ENCODE results near the gene BRI3.

Gene BRI3

DNA sequence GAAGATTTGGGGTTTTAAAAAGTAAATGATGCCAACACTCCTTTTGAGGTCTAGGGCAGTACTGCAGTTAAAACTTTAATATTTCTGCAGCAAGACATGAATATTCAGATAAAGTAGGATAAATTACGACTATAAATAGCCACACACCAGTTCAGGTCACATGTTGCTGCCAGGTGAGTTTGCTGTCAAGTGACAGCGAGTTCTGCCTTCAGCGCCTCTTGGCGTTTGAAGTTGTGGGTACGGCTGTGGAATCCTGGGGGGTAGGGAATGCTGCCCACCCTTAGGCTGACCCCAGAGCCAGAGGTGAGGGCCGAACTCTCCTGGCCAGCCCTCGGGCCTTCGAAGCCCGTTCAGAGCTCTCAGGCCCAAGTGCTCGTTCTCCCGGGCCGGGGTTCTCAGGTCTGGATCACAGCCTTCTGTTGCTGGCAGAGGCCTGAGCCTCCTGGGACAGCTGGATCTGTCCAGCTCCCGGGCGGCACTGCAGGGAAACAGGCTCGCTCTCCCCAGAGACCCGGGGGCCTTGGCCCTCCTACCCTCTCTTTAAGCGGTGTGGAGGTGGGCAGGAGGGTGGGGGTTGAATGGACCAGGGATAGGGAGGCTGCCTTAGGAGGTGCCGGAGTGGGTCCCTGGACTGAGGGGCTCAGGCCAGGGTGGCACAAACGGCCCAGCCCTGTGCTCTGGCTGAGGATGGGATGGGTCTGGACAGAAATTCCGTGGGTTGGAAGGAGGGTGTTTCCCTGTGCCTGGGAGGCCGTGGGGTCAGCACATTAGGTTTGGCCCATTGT is 5.4 kb downstream of the BRI3 start:
- no peak for DNase-seq (ENCODE audit: low read depth in 1 of 2, low spot score in 1 of 2)

DNA sequence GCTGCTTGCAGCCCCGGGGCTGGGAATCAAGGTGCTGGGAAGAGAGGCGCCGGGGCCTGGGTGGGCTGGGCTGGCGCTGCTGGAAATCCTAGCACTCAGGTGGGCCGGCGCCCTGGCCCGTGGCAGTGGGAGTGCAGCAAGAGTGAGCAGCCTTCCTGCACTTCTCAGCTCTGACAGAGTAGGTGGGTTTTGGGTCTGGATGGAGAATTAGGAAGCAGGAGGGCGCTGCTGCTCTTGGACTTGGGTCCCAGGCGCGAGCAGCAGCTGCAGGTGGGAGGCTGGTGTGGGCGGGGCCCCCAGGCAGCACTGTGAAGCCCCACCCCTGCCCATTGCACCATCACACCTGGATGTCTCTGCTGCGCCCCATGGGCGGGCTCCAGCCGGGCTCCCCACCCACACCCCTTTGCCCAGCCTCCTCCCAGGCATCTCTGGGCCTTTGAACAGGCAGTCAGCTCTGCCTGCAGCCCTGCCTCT is 6.0 kb downstream of the BRI3 start:
- DNase-seq (ENCODE audit: low read depth in 1 of 2, low spot score in 1 of 2) = no peak

DNA sequence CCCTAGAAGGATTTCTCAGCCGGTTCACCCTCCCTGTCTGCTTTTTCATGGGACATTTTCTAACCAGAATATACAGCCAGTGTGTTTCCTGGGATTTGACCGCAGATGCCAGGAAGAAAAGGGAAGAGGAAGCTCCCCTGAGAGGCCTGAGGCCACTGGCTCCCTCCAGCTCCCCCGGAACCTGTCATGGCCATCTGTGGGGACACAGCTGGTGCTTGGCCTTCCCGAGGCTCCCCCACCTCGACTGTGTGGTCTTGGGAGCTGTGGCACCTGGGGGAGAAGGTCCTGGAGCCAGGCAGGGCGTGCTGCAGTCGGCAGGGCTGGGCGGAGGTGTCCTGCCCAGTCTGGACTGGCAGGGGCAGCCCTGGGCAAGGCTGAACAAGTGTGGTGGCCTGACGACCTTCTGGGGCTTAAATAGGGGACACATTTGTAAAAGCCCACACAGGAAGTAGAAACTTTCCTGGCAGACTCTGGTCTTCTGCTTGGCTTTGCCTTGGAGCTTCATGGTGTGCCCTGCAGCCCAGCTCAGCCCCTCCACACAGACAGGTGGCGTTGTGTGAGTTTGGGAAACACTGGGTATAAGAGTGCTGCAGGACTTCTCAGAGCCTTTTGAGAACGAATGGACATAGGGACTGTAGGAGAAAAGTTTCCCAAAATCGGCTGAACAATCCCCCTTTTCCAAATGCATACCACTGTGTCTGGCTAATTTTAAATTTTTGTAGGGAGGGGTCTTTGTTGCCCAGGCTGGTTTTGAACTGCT is 6.8 kb downstream of the BRI3 start:
- no peak for DNase-seq (ENCODE audit: low read depth in 1 of 2, low spot score in 1 of 2)

DNA sequence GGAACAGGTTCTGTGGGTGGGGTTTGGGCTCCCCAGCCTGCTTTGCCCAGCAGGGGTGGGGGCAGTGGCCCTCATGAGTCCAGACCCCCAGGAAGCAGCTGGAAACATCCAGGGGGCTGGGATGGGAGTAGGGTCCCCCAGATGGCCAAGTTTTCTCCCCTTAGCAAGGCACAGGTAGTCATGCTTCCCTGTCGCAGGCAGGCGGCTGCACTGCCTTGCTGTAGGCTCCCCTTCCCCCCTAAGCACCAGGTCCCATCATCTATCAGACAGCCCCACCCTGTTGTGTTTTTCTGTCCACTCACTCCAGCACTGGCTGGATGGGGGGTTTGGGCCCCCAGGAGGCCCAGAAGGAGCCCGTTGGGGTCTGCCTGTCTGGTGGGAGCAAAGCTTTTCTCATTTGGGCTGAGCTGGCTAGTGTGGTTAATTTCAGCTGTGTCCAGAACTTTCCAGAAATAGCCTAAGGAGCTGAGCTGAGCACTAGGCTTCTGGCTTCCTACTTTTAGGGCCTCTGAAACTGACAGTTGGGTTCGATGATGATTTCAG is 7.9 kb downstream of the BRI3 start:
- no peak for DNase-seq (ENCODE audit: low read depth in 1 of 2, low spot score in 1 of 2)

DNA sequence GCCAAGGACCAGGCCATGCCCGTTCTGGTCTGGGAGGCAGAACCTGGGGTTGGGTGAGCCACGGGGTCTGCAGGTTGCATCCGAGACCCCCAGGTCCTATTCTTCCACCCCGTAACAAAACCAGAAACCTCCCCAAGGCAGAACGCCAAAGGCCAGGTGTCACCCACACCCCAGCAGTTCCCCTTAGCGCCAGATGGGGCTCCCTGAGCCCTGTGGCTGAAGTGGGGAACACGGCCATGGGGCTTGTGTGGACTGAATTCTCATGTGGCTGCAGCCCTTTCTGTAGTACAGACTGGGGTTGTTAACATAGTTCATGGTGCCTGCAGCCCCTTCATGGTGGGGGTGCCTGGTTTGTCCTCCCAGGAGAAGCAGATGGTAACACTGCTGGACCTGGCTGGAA is 10.2 kb downstream of the BRI3 start:
- DNase-seq (ENCODE audit: low read depth in 1 of 2, low spot score in 1 of 2) = no peak

DNA sequence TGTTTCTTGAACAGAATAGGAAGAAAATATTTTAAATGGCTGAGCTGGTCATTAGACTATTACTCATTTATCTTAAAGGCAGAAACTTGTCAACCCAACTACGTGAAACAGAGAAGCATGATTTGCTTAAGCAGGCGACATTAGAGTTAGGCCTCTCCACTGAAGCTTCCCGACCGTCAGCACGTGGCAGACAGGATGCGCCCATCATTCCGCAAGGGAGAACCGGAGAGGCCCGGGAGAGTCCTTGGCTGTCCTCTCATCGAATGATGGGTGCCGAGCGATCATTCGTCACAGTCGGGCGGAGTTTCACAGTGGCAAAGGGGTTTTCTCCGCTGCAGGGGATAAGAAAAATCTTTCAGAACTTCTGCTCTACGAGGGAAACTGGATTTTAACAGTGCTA is 11.8 kb downstream of the BRI3 start:
- DNase-seq (ENCODE audit: low read depth in 1 of 2, low spot score in 1 of 2) = no peak

DNA sequence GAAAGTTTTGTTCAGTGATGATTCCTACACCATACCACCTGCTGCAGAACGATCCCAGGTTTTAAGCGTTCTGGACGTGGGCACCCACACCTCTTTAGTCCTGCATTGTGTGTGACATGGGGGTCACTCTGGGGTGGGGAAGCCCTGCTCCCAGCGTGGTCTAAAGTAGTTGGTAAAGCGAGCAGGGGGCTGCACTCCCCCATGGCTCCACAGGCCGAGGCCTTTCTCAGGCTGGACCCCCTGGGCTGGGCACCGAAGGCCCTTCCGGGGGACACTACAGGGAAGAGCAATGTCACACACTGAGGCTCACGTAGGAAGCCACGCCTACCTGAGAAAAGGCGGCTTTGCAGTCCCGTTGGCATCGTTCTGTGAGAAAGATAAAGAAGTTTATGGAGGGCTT is 12.3 kb downstream of the BRI3 start:
- DNase-seq (ENCODE audit: low read depth in 1 of 2, low spot score in 1 of 2) = no peak

DNA sequence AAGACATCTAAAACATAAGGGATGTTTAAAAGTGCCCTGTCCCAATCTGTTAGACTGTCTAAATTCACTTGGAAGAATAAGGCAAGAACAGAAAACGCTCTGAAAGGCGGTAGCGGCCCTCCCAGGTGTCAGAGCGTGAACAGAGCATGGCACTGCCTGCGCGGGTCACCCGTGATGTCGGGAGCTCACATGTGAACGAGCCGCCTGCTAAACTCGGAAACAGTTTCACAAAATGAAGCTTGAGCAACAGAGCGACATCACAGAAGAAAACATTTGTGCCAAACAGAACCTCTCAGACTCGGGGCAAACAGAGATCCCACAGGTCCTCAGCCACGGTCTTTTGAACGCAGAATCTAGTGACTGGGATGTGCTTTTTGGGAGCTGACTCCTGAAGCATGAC is 12.8 kb downstream of the BRI3 start:
- no peak for DNase-seq (ENCODE audit: low read depth in 1 of 2, low spot score in 1 of 2)

DNA sequence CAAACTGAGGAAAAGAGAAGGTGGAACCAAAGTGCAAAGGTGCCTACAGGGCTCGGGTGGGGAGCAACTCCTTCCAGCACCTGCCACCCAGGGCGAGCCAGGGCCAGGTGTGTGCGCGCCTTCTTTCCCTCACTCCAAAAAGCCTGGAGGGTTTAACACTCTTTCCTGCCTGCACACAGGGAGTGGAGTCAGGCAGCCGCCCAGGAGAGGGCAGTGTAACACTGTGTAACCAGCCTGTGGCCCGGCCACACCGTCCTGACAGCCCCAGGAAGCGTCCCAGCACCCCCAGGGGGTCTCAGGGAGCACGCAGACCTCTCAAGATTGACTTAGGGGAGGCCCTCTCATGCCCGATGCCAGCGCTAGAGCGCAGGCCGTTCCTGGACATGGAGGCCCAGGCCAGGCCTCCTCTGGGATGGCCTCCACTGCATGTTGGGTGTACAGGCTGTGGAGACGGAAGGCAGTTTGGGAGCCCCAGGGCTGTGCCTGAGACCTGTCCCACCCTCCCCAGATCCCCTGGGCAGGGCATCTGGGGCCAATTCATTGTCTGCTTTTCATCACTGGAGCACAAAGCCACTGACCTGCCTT is 13.4 kb downstream of the BRI3 start:
- DNase-seq (ENCODE audit: low read depth in 1 of 2, low spot score in 1 of 2) = no peak

DNA sequence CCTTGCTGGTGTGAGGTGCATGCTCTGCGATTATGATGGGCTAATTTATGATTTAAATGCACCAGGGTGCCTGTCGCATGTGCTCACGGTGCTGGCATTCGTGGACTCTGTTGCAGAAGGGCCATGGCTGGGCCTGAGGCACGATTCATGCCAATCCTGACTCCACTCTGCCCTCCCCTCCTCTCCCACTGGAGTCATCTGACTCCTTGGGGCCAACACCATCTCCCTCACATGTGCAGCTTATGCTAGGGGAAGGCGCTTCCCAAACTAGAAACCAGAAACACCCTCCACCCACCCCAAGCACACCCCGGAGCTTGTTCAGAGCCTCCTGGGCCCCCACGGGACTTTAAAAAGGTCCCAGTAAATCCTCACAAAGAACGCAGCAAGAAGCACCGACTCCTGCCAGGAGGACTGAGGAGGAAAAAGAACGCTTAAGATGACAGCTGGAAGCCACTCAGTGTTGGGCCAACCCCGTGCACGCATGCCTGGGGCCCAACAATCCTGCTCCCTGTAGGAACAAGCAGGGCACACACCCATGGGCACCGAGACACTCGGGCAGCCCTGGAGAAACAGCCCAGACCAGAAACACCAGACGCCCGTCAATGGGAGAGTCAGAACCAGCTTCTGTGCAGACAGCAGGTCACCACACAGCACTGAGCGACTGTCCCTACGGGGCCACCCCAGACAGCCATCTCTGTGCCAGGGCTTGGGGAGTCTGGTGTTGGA is 14.1 kb downstream of the BRI3 start:
- no peak for DNase-seq (ENCODE audit: low read depth in 1 of 2, low spot score in 1 of 2)

DNA sequence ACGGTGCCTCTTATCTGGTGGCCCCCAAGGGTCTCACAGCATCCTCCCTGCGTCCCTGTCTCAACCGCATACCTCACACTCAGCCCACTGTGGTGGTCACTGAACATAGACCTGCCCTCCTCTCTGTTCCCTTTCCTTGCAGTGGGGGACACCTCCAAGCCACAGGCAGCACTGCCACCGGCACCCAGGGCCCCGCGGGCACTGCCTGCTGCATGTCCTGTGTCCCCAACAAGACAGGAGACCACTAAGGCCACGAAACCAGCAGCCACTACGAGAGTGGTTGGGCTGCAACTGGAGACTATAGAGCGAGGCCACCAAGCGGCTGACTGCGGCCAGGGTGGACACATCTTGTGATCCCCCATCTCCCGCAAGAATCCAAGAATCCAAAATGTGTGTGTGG is 15.3 kb downstream of the BRI3 start:
- DNase-seq (ENCODE audit: low read depth in 1 of 2, low spot score in 1 of 2) = no peak

DNA sequence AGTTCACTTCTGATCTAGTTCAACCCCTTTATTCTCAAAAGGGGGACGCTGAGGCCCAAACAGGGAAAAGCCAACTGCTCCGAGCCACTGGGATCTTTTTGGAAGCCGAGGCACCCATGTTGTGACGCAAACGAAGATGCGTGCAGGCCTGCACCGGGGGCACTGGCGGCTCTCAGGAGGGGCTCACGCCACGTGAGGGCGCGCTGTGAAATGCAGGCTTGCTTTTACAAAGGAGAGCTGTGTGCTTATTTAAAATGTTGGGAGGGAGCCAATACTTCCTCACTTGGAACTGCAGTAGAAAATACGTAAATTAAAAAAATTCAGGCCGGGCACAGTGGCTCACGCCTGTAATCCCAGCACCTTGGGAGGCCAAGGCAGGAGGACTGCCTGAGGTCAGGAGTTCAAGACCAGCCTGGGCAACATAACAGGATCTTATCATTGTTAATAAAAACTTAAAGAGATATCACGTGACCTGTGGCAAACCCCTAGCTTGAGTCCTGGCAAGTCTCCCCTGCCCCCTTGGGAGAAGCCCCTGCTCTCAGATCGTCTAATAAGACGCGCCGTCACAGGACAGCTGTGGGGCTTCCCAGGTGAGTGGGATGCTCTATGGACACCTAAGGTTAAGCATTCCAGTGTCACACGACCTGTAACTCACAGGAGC is 16.3 kb downstream of the BRI3 start:
- DNase-seq (ENCODE audit: low read depth in 1 of 2, low spot score in 1 of 2) = no peak

DNA sequence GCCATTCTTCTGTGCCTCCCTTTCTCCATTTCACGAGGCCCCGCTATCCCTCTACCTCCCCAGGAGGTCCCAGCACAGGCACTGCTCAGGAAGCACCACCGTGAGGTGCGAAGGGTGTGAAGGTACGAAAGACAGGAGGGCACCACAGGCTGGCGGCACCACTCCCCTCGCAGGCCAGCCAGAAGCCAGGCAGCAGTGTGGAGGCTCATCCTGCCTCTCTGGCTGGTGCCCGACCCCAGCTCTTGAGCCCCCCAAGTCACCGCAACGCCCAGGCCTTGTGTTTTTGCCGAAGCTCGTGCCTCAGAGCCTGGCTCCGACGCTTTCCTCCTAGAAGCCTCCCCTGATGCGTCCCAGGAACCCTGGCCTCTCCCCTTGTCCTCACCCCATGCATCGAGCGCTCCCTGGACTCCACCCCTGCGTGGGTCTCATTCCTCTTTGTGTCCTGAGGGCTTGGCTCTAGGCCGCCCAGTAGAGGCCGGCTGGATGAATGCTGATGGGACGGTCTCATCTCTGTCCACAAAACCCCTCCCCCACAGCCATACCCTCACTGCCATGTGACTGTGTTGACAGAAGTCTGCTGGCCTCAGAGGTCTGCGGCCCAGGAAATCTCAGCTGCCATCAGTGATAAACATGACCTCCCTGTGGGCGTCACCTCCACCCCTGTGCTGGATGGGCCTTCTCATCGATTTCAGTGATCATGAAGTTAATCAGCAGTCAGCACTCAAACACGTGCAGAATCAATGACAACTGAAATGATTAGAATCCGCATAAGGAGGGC is 19.3 kb downstream of the BRI3 start:
- DNase-seq (ENCODE audit: low read depth in 1 of 2, low spot score in 1 of 2) = no peak

DNA sequence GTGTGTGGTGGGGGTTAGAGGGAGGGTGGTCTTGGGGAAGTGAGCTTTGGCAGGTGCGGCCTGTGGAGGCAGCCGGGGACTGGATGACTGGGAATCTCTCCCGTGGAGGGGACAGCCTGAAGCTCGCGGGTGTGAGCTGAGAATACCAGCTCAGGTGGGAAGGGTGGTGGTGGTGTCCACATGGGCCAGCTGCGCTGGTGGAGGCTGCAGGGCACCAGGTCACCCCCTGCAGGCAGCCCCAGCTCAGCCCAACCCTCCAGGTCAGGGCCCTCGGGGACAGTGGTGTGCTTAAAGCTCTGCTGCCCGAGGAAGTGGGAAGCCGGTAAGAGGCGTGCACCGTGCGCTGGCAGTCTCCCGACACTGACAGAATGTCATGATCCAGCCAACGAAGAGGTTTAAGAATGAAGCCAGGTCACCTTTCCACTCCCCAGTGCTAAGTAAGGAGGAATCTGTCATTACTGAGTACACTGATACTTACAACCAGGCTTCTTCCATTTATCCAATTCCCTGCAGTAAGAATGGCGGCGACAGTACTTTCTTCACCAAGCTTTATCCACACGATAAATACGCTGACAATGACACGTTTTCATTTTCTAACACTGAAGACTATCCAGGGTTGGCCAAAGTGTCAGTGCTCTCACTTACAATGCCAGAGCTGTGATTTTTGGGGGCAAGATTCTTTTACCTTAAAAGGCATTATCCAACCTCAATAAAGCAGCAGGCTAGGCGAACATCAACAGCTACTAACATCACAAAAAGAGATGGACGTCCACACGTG is 20.4 kb downstream of the BRI3 start:
- no peak for DNase-seq (ENCODE audit: low read depth in 1 of 2, low spot score in 1 of 2)

DNA sequence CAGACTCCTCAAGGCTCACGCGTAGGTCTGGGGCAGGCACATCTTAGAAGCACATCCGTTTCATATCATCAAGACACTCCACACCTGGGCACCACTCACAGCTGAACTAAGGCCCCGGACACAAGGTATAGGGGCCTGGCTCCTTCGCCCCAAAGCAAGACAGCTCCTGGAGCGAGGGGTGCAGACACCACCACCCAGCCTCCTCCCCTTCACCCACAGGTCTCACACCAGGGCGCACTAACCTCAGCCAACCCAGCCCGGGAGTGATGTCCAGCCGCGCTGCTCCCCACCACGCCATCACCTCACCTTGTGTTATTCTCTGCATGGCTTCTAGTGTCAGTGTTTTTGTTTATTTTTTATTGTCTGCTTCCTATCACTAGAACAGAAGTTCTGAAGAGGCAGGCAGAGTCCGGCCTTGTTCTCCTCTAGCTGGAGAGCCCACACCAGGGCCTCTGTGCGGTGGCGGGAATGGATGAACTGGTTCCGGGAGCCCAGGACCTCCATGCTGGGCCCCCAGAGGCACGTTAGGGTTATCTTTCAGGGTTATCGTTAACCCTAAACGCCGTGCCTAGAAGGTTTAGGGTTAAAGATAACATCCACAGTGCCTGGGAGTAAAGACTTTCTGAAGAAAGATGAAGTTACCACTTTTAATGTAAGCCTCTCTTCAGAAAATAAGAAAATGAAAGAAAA is 21.8 kb downstream of the BRI3 start:
- no peak for DNase-seq (ENCODE audit: low read depth in 1 of 2, low spot score in 1 of 2)

DNA sequence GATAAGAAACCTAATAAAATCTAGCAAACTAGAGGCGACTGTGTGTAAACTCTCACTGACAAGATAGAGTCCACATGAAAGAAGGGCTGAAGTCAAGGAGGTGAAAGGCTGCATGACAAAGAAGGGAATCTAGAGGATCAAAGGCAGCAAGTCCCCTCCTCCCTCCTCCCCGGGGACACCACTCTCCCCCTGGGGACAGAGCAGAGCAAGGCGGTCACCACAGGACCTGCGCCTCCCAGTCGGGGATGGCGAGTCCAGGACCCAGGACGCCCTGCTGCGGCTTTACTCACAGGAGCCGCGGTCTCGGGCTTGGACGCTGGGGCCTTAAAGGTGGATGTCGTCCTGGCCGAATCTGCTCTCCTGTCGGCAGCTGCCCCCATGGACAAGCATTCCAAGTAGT is 22.4 kb downstream of the BRI3 start:
- DNase-seq (ENCODE audit: low read depth in 1 of 2, low spot score in 1 of 2) = no peak

DNA sequence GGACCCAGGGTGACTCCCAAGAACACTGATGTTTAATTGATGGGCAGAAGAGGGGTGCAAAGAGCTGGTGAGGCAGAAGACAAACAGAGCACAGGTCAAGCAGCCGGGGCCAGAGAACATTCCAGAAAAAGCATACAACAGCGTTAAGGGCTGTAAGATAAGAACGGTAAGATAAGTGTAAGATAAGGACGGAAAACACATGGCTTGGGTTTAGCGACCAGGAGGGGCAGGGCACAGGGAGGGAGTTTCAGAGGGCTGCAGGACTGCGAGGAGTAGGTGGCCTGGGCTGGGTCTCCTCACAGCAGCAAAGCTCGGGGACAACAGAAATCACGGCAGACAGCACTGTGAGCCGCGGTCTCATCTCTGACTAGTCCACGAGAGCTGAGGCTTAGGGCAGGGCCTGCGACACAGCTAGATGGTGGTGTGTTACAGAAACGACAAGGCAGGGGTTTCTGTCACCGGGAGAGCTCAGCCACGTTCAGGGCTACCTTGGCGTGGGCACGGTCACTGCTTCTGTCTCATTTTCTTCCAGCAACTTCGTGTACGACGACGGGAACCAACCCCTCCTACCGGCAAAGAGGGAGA is 24.6 kb downstream of the BRI3 start:
- DNase-seq (ENCODE audit: low read depth in 1 of 2, low spot score in 1 of 2) = no peak

DNA sequence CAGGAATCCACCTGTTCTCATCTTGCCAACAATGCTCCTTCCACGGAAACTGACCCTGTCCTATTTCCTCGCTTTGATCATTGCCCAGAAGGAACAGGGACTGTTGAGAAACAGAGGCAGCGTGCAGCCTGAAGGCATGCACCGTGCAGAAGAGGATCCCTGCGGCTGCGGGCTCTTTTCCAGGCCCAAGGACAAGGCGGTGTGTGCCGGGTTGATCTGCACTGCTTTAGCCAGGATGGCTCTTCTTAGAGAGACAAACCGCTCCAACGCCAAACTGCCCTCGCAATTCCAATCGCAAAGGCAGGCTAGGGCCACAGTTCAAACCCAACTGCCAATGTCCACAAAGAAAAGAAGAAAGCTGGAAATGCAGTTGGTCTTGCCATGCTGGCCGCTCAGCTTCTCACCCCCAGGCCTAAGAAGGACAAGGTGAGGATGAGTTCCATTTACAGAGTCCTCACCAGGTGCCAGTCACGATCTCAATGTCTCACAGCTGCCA is 26.5 kb downstream of the BRI3 start:
- no peak for DNase-seq (ENCODE audit: low read depth in 1 of 2, low spot score in 1 of 2)
